ENCODE data around the gene LMO1. TPM values are rescaled to one million over a fixed set of nuclear protein-coding genes. Genes with fewer than 3 reads are reported as not detected.

Gene LMO1
- total and polyA plus RNA-seq, 10 donors: 0.17 to 1.0 (median 0.57) TPM; not detected in 5

DNA sequence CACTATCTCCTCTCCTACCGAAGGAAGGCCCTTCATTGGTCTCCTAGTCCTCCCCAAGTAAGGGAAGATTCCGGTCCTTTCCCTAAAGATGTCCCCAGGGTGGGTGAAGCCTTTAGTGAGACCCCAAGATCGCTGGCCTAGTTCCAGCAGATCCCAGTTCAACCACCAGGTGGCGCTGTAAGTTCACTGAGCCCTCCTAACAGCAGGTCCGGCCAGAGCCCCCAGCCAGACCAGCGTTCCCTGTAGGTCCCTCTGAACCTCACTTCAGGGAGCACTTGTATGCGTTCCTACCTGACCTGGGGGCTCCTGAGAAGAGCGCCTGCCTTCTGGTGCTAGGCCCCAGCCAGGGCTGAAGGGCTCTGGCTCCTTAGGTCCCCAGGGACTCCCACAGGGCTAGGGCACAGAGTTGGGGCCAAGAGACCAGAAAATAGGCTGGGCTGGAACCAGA, 38.1 kb downstream of the LMO1 start:
- no peak for TF ChIP-seq POLR2A (IDR thresholded peaks at IDR 0.05)
- TF ChIP-seq, protein P1, sequence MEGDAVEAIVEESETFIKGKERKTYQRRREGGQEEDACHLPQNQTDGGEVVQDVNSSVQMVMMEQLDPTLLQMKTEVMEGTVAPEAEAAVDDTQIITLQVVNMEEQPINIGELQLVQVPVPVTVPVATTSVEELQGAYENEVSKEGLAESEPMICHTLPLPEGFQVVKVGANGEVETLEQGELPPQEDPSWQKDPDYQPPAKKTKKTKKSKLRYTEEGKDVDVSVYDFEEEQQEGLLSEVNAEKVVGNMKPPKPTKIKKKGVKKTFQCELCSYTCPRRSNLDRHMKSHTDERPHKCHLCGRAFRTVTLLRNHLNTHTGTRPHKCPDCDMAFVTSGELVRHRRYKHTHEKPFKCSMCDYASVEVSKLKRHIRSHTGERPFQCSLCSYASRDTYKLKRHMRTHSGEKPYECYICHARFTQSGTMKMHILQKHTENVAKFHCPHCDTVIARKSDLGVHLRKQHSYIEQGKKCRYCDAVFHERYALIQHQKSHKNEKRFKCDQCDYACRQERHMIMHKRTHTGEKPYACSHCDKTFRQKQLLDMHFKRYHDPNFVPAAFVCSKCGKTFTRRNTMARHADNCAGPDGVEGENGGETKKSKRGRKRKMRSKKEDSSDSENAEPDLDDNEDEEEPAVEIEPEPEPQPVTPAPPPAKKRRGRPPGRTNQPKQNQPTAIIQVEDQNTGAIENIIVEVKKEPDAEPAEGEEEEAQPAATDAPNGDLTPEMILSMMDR (IDR thresholded peaks at IDR 0.05 in 8 of 11, conservative IDR thresholded peaks at IDR 0.05 in 3 of 11): peak; percentile 56 to 91 (median 84)
- TF ChIP-seq POLR2AphosphoS5 (IDR thresholded peaks at IDR 0.05): no peak
- H3K27me3 ChIP-seq (replicated peaks in 1 of 7): no peaks in the 10 kb centered on the region
- intact Hi-C loops (cut with DNase I; ENCODE audit: low total_unique reads): no loop called here
- no peaks in the 10 kb centered on the region for H3K36me3 ChIP-seq
- 9 to 20% (median 12%) methylated on average over 5 to 8 of the region's 8 CpGs for WGBS, 5 donors
- H3K4me3 ChIP-seq: no peak overlapping the region
- H3K4me1 ChIP-seq: peaks cover 0 to 7% (median 2%) of the 10 kb centered on the region in 6 donors
- H3K9me3 ChIP-seq: no peaks in the 10 kb centered on the region
- DNase-seq: peak; percentile 89
- H3K27ac ChIP-seq: no peak overlapping the region

DNA sequence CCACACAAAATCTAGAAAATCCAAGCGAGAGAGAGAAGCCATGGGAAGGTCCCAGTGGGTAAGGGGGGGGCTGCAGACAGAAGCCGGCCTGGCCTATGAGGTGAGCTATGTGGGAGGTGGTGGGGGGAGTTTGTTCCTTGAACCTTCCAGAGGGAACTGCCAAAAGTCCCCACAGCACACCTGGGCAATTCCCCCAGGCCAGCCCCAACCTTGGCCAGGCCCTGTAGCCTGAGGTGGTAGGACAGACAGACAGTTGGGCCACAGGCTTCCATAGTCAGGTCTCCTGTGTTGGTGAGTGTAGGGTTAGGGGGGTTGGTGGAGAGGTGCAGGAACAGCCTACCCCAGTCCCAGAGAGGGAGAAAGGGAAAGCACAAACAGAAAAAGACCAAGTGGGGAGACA, 39.0 kb downstream of the LMO1 start:
- WGBS, 5 donors: 50 to 95% (median 88%) methylated on average over 2 of the region's 2 CpGs
- Histone ChIP-seq H3K36me3 (no peaks in the 10 kb centered on the region), H3K4me3 (no peak overlapping the region), H3K27ac (no peak overlapping the region), H3K4me1 (peaks cover 0 to 7% (median 2%) of the 10 kb centered on the region in 6 donors), H3K9me3 (no peaks in the 10 kb centered on the region), H3K27me3 (replicated peaks in 1 of 7) (no peaks in the 10 kb centered on the region)
- intact Hi-C loops (cut with DNase I; ENCODE audit: low total_unique reads): no loop called here
- peak; percentile 54 for DNase-seq
- TF ChIP-seq, protein P1 (IDR thresholded peaks at IDR 0.05 in 8 of 11, conservative IDR thresholded peaks at IDR 0.05 in 3 of 11): no peak
- TF ChIP-seq POLR2AphosphoS5 (IDR thresholded peaks at IDR 0.05) (no peak), POLR2A (IDR thresholded peaks at IDR 0.05) (no peak)

DNA sequence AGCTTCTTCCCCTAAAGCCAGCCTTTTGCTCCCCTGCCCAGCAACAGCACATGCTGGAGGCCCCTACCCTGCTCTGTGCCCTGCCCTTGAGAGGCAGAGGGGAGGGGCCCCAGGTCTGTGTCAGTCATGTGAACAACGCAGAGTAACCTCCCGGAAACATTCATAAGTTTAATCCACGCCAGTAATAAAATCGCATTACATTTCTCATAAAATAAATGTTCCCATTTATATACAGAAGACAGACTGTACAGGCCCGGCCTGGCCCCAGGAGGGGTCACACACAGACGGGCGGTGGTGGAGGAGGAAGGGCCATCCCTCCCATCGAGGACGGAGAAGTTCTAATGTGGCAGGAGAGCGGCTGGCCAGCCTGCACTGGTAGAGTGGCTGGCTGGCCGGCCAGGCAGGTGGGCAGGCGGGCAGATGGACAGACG, 39.5 kb downstream of the LMO1 start:
- H3K9me3 ChIP-seq: no peaks in the 10 kb centered on the region
- H3K27ac ChIP-seq: no peak overlapping the region
- no peaks in the 10 kb centered on the region for H3K36me3 ChIP-seq
- intact Hi-C loops (cut with DNase I; ENCODE audit: low total_unique reads): no loop called here
- TF ChIP-seq POLR2AphosphoS5 (IDR thresholded peaks at IDR 0.05) (no peak), POLR2A (IDR thresholded peaks at IDR 0.05) (no peak)
- TF ChIP-seq, protein P1 (IDR thresholded peaks at IDR 0.05 in 8 of 11, conservative IDR thresholded peaks at IDR 0.05 in 3 of 11): no peak
- 89 to 95% (median 91%) methylated on average over 13 of the region's 13 CpGs for WGBS, 5 donors
- H3K27me3 ChIP-seq (replicated peaks in 1 of 7): no peaks in the 10 kb centered on the region
- no peak overlapping the region for H3K4me3 ChIP-seq
- peak; percentile 70 for DNase-seq
- H3K4me1 ChIP-seq: peaks cover 0 to 7% (median 2%) of the 10 kb centered on the region in 6 donors

DNA sequence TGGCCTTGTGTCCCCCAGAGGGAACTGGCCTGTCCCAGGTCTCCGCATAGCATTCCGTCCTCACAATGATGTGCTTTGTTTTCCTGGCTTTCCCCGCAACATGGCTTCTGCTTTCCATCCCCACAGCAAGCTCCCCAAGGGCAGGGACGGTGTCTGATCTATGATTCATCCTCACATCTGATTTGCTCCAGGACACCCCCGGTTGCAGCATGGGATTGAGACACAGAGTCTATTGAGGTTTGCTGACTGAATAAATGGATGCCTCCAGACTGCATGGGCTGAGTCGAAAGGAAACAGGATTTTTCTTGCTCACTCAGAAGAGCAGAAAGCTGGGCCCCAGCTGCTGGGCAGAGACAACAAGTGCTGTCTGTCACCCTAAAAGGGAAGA, 40.2 kb downstream of the LMO1 start:
- intact Hi-C loops (cut with DNase I; ENCODE audit: low total_unique reads): loop anchor here (2.0 kb wide), 1 partner anchor 343 kb away; no protein-coding TSS in a partner anchor
- peak; percentile 58 for DNase-seq
- WGBS, 5 donors: 73 to 90% (median 83%) methylated on average over 6 of the region's 6 CpGs

More for the DNA sequence above, 40.2 kb downstream of the LMO1 start:
- TF ChIP-seq POLR2A (IDR thresholded peaks at IDR 0.05) (no peak), POLR2AphosphoS5 (IDR thresholded peaks at IDR 0.05) (no peak)
- TF ChIP-seq, protein P1 (IDR thresholded peaks at IDR 0.05 in 8 of 11, conservative IDR thresholded peaks at IDR 0.05 in 3 of 11): no peak
- peaks cover 0 to 7% (median 2%) of the 10 kb centered on the region in 6 donors for H3K4me1 ChIP-seq
- H3K4me3 ChIP-seq: no peak overlapping the region
- H3K9me3 ChIP-seq: no peaks in the 10 kb centered on the region
- no peak overlapping the region for H3K27ac ChIP-seq
- H3K27me3 ChIP-seq (replicated peaks in 1 of 7): no peaks in the 10 kb centered on the region
- H3K36me3 ChIP-seq: no peaks in the 10 kb centered on the region
